HEK293 (cell line): ENCODE results near the gene KLF13.

Source experiments
- CTCF ChIA-PET: fragments of 350-600 bp; formaldehyde crosslinking; extraction: SDS; loops from one replicate; lab custom pipeline; 2021; ENCODE audit warnings: antibody characterized with exemption; lab: Yijun Ruan, JAX
- POLR2A ChIA-PET: fragments of 300-600 bp; formaldehyde crosslinking; extraction: SDS; loops from one replicate; lab custom pipeline; 2020; ENCODE audit warnings: antibody characterized with exemption, inconsistent platforms; lab: Yijun Ruan, JAX
- H3K27ac ChIP-seq: fragments of 200-500 bp; sonication (Bioruptor generic); 2 replicates; pipeline ENCODE4 v1.5.1; 2014; ENCODE audit warnings: low read depth, low read length, control low read depth, inconsistent platforms; ENCODE audit errors: extremely low read depth
- H3K36me3 ChIP-seq, 2 experiments: fragments of 200-500 bp in 1 of 2; sonication (Bioruptor generic) in 1 of 2; 1 replicate in 1 of 2; 2 replicates in 1 of 2; pipeline ENCODE4 v1.5.1; 2014 to 2017; ENCODE audit warnings: inconsistent platforms in 2 of 2, low read length in 2 of 2; ENCODE audit not compliant: control insufficient read depth in 2 of 2, insufficient read depth in 1 of 2
- H3K4me1 ChIP-seq: fragments of 200-500 bp; sonication (Bioruptor generic); 2 replicates; pipeline ENCODE4 v1.5.1; 2014; ENCODE audit warnings: mild to moderate bottlenecking, low read length, inconsistent platforms; ENCODE audit not compliant: control insufficient read depth, insufficient read depth
- H3K4me3 ChIP-seq: 2 replicates; pipeline ENCODE4 v1.5.1; 2011; ENCODE audit warnings: low read depth, mild to moderate bottlenecking, control low read depth, low read length, moderate library complexity
- H3K9me3 ChIP-seq: fragments of 200-500 bp; sonication (Bioruptor generic); 2 replicates; pipeline ENCODE4 v1.5.1; 2014; ENCODE audit warnings: low read depth, low read length, inconsistent platforms; ENCODE audit not compliant: control insufficient read depth, insufficient read depth
- GLIS2 ChIP-seq: fragments of 450-650 bp; formaldehyde crosslinking; IDR thresholded peaks from 2 replicates; pipeline ENCODE4 v1.5.1; 2016; ENCODE audit warnings: missing biosample characterization, missing genetic modification characterization
- SETDB1 ChIP-seq: IDR thresholded peaks from one replicate; pipeline ENCODE4 v1.6.1; 2017; ENCODE audit warnings: mild to moderate bottlenecking, low read length, moderate library complexity, mixed read lengths; ENCODE audit not compliant: insufficient read length
- ZBTB10 ChIP-seq: fragments of 450-650 bp; formaldehyde crosslinking; IDR thresholded peaks from 2 replicates; pipeline ENCODE4 v1.5.1; 2016; ENCODE audit warnings: missing biosample characterization, missing genetic modification characterization
- ZBTB49 ChIP-seq: fragments of 450-650 bp; formaldehyde crosslinking; IDR thresholded peaks from 2 replicates; pipeline ENCODE4 v1.5.1; 2016; ENCODE audit warnings: missing biosample characterization, missing genetic modification characterization, low read depth
- ZBTB7A ChIP-seq: fragments of 450-650 bp; formaldehyde crosslinking; IDR thresholded peaks from 2 replicates; pipeline ENCODE4 v1.5.1; 2016; ENCODE audit warnings: low read depth, missing biosample characterization, missing genetic modification characterization
- ZNF221 ChIP-seq: fragments of 450-650 bp; formaldehyde crosslinking; IDR thresholded peaks from 2 replicates; pipeline ENCODE4 v1.5.1; 2017; ENCODE audit warnings: missing biosample characterization, missing genetic modification characterization, borderline replicate concordance
- ZNF26 ChIP-seq: fragments of 450-650 bp; formaldehyde crosslinking; IDR thresholded peaks from 2 replicates; pipeline ENCODE4 v1.5.1; 2016; ENCODE audit warnings: missing biosample characterization, missing genetic modification characterization
- ZNF311 ChIP-seq: fragments of 450-650 bp; formaldehyde crosslinking; IDR thresholded peaks from 2 replicates; pipeline ENCODE4 v1.5.1; 2017; ENCODE audit warnings: missing biosample characterization, missing genetic modification characterization, borderline replicate concordance
- ZNF398 ChIP-seq: fragments of 450-650 bp; formaldehyde crosslinking; IDR thresholded peaks from 2 replicates; pipeline ENCODE4 v1.5.1; 2017; ENCODE audit warnings: missing biosample characterization, missing genetic modification characterization

KLF13 gene

GRCh38 chr15:31389576-31389975 is 62.9 kb downstream of the KLF13 start (continued):
- TF ChIP-seq ZNF221, result no peak

GRCh38 chr15:31390029-31390428 is 63.4 kb downstream of the KLF13 start:
- H3K9me3 ChIP-seq, result no peaks in the 10 kb centered on the region
- H3K4me3 ChIP-seq, result no peak overlapping the region
- TF ChIP-seq SETDB1, result peak; percentile 69
- no peak for TF ChIP-seq ZBTB10 (tag by site-specific recombination)
- TF ChIP-seq, all 188 proteins: peak for 1
- Histone ChIP-seq H3K27ac (no peak overlapping the region), H3K4me1 (no peaks in the 10 kb centered on the region), H3K36me3 (no peaks in the 10 kb centered on the region)
- CTCF ChIA-PET, result no interaction called here
- POLR2A ChIA-PET, result no interaction called here

GRCh38 chr15:31390777-31391486 is 64.3 kb downstream of the KLF13 start:
- Histone ChIP-seq H3K9me3 (no peaks in the 10 kb centered on the region), H3K36me3 (no peaks in the 10 kb centered on the region), H3K27ac (no peak overlapping the region), H3K4me1 (no peaks in the 10 kb centered on the region), H3K4me3 (no peak overlapping the region)
- ChIA-PET POLR2A (no interaction called here), CTCF (no interaction called here)
- TF ChIP-seq ZNF398 (tag by site-specific recombination), result no peak
- TF ChIP-seq ZBTB49 (tag by site-specific recombination), result no peak
- no peak for TF ChIP-seq ZNF311 (tag by site-specific recombination)
- no peak for TF ChIP-seq GLIS2
- no peak for TF ChIP-seq ZBTB7A (tag by site-specific recombination)
- no peak for TF ChIP-seq ZNF26 (tag by site-specific recombination)
